ENCODE data around the gene KLHL6. TPM values are rescaled to one million over a fixed set of nuclear protein-coding genes. Genes with fewer than 3 reads are reported as not detected.

The KLHL6 gene
- total RNA-seq, 1 donor from 2014 or later = 3.1 TPM

- DNase-seq = no peak
Observed at GRCh38 chr3:183566880-183567279, 11.4 kb upstream of the KLHL6 start.

GRCh38 chr3:183564046-183564445, 8.5 kb upstream of the KLHL6 start:
- no peak for DNase-seq

DNA sequence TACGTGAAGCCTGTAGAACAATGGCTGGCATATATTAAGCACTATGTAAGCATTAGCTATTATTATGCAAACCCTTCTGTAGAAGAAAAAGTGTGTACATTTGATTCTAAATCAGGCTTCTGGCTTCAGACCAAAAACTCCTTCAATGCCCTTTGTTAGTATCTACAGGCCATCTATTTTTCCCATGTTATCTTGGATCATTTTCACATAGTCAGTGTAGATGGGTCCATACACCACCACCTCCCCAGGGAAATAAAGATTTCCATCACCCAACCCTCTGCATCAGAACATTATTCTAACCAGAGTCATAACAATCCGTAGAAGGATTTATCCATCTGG, 8.0 kb upstream of the KLHL6 start:
- no peak for DNase-seq

GRCh38 chr3:183560607-183561006, 5.1 kb upstream of the KLHL6 start:
- no peak for DNase-seq

GRCh38 chr3:183558495-183558894, 3.0 kb upstream of the KLHL6 start:
- no peak for DNase-seq

DNA sequence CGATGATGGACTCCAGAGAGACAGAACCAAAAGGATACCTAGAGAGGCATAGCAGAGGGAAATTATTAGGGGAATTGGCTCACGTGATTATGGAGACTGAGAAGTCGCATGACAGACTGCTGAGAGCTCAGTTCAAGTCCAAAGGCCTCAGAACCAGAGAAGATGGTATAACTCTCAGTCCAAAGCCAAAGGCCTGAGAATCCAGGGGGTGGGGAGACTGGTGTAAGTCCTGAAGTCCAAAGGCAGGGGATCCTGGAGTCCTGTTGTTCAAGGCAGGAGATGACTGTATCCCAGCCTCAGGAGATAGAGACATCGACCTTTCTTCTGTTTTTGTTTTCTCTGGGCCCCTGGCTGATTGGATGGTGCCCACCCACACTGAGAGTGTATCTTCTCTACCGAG, 1.2 kb upstream of the KLHL6 start:
- DNase-seq = no peak

DNA sequence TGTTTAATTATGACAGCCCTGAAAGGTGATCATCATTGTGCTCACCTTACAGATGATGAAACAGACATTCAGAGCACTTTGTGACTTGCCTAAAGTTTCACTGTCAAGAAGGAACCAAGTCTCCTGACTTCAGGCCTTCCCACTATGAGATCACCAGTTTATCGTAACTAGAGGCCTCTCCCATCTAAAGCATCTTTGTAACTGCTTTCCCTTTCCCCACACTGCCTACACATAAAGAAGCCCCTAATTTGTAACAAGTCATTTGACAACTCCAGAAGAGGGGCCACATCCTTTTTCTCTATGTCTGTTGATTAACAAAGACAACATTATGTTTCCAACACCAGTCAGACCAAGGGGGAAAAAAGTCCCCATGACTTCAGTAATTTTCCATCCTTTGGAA, 1.1 kb downstream of the KLHL6 start:
- no peak for DNase-seq

- DNase-seq = no peak
Observed at GRCh38 chr3:183553334-183554026, 2.0 kb downstream of the KLHL6 start.

DNA sequence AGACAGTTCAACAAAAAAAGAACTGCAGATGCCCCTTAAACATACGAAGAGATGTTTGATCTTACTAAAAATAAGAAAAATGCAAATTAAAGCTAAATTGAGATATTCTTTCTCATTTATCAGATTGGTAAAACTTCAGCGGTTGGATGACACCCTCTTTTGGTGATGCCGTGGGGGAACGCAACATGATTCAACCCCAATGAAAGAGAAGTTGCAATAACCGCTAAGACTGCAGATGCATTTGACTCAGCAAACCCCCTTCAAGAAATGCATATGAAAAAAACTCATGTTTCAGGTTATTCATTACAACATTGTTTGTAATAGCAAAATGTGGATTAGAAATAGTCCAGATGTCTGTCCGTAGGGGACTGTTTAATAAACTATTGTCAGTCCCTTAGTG, 3.6 kb downstream of the KLHL6 start:
- no peak for DNase-seq

DNA sequence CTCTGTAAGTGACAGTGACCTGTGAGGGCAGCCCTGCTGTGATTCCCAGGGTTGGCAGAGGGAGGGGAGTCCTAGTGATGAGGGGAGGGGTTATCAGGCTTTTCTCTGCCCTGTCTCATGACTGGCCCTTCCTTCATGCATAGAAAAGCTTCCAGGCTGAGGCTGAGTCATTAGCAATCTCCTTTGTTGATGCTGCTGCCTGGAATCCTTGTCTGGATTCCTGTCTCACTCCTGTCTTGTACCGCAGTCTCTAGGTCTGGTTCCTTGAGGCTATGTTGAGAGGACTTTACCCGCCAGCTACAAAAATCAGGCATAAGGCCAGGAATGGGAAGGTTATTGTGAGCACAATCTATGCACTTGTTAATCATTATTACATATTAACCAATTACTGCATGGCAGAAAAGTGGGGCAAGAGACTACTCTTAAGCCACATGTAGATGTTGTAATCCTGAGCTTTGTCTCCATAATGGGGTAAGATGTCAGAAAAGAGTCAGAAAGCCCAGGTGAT, 7.2 kb downstream of the KLHL6 start:
- no peak for DNase-seq

DNA sequence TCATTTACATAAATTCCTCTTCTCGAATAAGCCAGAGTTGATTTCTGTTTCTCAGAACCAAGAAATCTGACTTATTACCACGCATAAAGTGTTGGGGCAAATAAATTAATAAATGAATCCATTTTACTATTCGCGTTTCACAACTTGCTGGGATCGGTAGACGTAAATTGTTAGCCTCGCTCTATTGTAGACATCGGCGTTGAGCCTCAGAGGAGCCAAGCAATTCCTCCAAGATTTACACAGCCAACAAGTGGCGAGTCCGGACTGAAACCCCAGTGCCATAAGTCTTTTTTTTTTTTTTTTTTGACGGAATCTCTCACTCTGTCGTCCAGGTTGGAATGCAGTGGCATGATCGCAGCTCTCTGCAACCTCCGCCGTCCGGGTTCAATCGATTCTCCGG, 8.9 kb downstream of the KLHL6 start:
- DNase-seq = no peak

DNA sequence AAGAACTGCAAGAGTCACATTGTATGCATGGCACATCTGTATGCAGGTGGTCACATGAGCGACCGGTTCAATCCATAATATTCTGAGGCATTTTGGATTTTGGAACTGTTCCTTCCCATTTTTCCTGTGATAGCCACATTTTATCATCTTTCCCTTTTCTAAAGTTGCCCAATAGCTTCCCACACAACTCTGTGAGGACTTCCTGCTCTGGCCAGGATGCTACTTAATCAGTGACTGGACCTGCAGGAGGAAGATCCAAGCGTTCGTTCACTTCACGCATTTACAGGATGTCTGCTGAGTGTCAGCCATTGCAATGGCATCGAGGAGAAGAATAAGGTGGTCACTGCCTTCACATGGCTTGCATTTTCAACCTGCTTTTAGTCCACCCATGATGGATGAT, 9.8 kb downstream of the KLHL6 start:
- no peak for DNase-seq

DNA sequence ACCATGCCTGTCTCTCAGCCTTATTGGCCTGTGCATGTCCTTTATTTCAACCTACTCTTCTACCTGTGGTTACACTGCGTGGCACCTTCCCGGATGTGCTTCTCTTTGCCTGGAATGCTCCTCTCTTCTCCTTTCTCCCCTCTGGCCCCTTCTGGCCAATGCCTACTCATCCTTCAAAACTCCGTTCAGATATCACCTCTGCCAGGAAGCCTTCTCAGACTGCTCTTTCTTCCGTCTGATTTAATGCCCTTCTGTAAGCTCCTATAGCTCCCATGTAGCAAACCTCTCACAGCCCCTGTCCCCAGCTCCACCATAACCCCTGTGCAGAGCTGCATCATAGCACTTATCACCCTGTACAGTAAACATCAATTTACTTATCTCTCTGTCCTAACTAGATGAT, 13.2 kb downstream of the KLHL6 start:
- DNase-seq = no peak

DNA sequence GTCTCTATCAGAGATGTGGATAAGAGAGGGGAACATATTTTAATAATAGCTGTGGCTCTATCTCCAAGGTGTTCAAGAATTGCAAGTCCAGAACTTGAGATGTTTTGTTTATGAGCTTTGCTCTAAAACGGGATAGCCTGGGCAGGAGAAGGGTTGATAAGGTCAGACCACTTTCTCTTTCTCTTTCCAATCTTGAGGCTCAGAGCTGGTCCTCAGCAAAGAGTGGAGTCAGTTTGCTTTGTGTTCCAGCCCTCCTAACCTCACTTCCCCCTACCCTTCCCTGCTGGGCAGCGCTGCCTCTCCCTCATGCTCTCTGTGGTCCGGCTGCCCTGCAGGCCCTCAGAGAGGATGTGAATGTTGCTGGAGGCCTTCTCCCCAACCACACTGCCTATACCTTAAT, 13.8 kb downstream of the KLHL6 start:
- no peak for DNase-seq

DNA sequence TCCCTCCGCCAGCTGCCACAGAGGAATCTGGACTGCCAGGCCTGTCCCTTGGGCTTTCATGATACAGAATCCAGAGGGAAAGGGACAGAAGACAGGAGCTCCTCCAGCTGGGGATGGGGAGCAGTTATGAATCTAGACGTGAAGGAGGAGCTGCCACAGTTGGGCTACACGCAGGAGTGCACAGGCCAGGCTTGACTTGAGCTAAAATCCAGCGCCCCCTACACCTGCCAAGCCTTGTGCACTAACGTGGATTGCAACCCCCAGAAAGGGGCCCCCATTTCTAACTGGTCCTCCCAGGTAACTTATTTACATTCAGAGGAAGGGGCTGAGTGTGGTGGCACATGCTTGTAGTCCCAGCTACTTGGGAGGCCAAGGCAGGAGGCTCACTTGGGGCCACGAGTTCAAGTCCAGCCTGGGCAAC, 14.3 kb downstream of the KLHL6 start:
- DNase-seq = no peak

DNA sequence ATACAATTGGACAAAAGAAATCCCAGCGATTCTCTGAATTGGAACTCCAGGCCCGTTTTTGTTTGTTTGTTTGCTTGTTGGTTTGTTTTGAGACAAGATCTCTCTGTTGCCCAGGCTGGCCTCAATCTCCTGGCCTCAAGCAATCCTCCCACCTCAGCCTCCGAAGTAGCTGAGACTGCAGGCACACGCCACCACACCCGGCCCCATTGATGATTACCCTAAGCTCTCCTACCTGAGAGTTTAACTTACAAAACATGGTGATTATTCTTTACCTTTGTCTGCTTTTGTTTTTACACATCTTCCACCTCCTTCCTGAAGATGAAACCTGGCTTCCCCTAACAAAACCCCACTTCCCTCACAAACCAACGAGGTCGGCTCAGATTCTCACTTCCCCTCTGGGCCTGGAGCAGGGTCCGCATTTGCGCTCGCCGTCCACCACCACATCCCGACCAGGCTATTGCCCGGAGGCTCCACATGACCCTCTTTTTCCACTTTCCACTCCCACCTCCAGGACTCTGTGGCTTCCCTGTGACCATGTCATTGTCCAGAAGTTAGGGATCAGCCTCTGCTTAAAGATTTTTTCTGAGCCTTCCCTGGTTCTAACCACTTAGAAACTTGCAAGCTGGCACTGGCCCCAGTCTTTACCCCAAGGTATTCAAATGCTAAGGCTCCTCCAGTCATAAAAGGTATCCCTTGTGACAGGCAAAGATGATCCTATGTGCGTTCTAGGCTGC, 14.8 kb downstream of the KLHL6 start:
- DNase-seq = no peak

DNA sequence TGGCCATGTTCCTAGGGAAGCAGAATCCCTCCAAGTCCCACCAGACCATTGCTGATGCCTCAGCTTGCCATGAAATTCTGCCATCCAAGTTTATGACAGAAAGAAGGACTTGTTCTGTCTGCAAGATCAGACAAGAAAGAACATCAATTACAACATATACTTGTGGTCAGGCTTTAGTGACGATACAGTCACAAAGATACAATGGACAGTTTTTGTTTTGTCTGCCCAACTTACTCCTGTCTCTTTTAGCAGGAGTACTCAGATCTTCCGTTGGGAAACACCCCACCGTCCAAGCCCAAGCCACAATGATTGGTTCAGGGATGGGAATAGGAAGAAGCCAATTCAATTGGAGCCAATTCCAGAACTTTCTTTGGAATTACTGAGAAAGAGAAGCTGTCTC, 15.7 kb downstream of the KLHL6 start:
- DNase-seq = no peak

DNA sequence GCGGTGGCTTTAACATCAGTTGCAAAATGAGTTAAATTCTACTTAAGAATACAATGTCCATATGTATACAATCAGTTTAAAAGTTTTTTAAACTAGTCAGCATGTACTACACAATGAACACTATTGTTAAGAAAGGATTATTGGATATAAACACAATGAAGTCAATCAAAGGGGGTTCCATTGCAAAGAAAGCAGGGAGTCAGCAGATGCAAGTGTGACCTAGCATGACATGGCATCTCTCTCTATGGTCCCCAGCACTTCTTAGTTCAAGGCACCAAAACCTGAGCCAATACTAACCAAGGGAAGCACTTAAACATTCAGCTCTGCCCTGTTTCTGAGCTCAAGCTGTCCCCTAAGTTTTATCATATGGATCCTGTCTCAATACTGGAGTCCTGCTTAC, 17.0 kb downstream of the KLHL6 start:
- DNase-seq = no peak

DNA sequence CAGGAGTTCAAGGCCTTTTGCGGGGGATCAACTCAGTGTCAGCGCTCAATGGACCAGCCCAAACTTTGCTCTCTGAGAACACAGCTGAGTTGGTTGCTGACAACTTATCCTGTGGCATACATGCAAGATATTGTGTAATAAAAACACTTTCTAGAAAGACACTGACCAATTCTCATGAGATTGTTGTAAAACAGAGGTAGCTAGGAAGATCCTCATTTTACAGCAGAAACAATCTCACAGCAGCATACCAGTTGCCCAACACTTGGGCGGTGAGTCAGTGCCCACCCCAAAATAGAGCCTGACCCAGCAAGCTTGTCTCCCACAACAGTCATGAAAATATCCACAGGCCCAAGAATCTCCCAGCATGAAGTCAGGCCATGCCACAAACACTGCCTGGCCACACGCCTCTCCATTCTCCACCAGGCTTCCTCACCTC, 18.2 kb downstream of the KLHL6 start:
- DNase-seq = no peak

DNA sequence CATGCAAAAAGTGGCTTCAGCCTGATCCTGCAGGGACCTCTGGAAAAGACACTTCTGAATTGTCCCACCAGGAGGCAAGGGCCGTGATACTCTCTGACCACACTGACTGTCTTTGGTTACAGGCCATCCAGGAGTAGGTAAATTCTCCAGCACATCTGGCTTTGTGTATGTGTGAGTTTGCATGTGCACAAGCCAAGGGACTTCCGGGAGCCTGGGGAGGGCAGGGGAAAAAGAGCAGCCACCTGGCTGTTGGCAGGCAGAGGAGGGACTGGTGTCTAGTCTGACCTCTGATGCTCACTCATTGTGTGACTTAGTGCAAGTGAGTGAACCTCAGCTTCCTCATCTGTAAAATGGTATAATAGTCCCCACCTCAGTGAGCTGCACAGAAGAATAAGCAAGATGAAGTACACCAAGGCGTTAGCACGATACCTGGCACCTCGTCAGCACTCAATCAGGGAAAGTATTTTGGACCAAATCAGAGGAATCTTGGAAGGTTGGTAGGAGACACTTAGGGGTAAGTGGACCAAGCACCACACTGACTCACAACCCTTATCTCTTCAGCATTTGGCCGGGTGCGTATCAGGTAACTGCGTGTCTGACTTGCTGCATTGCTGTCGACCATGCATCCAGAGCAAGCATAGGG, 19.1 kb downstream of the KLHL6 start:
- DNase-seq = no peak

DNA sequence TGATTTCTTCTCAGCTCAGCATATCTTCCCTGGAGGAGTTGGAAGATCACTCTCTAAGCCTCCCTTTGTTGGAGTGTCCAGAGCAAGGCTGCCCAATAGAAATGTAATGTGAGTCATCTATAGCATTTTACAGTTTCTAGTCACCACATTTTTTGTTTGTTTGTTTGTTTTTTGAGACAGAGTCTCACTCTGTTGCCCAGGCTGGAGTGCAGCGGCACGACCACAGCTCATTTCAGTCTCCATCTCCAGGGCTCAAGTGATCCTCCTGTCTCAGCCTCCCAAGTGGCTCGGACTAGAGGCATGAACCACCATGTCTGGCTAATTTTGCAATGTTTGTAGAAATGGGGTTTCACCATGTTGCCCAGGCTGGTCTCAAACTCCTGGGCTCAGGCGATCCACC, 21.3 kb downstream of the KLHL6 start:
- DNase-seq = no peak

- DNase-seq = no peak
Observed at GRCh38 chr3:183533412-183534132, 21.9 kb downstream of the KLHL6 start.
